ENCODE measurements around the gene UBE2O.

Gene UBE2O

DNA sequence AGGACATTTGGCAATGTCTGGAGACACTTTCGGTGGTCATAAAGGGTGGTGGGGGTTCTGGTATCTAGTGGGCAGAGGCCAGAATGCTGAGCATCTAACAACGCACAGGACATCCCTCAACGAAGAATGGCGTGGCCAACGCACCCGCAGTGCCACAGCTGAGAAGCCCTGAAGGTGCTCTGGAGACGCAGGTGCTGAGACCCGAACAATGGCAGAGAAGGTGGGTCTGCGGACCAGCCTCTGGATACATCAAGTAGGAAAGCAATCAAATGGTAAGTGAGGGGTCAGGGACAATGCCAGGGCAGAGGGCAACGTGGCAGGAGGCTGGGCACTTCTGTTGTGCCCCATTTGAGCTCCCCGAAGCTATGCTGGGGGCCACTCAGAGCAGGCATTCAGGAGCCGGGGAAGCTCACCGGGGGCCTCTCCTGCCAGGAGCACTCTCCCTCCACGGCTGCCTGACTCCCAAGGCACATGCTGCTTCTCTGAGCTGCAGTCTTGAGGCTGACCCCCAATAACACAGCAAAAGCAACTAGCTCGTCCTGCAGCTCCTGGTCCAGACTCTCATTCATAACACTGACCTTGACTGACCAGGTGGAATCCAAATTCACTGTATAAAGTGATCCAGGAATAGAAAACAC, 42.5 kb downstream of the UBE2O start:
- FAIRE-seq = no peak

DNA sequence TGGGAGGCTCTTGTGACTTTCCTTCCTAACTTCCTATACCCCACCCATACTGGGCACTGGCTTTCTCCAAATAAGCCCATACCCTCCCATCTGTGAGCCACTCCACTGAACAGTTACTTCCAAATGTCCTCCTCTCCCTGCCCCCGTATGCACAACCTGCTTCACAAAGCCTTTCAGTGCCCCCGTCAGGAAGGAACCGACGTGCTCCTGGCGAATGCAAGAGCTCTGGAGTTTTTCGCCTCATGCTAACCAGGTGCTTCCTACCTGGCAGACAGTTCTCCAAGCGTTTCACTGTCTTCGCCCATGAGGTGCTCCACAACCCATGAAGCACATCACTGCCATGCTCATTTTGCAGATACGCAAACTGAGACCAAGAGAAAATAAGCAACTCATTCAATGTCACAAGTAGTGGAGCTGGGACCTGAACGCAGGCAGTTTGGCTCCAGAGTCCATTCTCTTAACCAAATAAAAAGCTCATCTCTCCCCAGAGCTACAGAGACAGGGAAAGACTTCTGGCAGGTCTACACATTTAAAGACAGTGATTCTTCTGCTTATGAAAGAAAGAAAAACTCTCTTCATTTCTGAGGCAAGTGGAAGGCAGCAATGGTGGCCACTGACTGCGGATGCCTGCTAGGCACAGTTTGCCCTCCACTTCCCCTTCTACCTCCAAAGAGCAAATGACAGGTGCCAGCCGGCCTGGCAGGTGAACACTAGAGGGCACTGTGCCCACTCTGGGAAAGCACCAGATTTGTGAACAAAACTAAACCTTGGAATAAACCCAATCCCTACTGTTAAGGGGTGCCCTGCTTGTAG, 44.7 kb downstream of the UBE2O start:
- no peak for FAIRE-seq

DNA sequence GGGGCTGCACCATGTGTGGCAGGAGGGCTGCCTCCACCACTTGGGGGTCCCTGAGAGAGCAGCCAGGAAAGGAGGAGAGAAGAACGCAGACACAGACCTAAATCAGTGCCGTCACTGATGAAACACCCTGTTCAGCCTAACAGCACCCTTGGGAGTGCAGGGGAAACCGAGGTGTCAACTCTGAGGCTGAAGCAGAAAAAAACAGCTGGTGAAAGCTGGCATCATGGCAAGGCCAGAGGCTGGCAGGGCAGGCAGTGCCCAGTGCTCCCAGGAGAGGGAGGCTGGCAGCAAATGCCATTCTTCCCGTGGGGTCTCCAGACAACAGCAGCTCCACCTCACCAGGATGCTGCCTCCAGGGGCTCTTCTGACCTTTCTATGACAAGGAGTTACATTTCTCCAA, 45.4 kb downstream of the UBE2O start:
- FAIRE-seq = no peak

DNA sequence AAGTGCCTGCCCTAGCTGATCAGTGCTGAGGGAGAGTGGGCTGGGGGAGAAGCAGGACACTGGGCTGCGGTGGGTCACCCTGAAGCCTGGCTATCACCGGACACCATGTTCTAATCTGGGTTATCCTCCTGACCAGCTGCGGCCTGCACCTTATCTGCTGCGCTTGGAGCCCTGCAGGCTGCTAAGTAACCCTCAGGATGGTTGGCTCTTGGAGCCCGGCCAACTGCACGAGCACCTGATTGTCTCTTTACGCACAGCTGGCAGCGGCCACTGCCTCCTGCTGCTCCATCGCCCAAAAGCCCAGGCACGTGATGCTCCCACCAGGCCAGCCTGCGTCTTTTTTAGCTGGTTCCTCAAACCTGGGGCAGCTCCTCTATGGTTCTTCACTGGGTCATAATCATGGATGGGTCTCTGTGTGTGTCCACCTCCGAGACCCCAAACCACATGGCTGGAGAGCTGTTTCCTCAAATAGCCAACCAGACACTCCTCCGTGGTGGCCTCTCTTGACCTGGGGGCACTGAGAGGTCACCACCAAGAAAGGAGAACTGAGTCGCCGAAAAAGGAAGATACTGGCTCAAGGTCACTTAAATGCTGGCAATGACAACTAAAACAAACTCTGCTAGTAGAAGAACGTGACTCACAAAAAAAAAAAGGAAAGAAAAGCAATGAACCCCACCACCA, 46.8 kb downstream of the UBE2O start:
- no peak for FAIRE-seq

DNA sequence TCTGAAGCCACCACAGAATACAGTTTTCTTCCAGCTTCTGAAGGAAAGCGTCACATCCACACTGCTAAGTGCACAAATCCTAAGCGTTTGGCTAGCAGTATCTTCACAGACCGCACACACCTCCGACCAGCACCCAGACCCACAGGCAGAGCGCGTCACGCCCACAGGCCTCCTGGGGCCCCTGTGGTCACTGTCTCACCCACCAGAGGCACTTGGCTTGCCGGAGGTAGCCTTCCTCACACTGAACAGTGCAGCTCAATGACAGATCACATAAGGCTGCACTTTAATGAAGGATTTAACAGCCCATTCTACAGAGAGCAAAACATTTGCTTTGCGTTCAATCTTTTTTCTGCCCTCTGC, 47.4 kb downstream of the UBE2O start:
- FAIRE-seq = no peak

DNA sequence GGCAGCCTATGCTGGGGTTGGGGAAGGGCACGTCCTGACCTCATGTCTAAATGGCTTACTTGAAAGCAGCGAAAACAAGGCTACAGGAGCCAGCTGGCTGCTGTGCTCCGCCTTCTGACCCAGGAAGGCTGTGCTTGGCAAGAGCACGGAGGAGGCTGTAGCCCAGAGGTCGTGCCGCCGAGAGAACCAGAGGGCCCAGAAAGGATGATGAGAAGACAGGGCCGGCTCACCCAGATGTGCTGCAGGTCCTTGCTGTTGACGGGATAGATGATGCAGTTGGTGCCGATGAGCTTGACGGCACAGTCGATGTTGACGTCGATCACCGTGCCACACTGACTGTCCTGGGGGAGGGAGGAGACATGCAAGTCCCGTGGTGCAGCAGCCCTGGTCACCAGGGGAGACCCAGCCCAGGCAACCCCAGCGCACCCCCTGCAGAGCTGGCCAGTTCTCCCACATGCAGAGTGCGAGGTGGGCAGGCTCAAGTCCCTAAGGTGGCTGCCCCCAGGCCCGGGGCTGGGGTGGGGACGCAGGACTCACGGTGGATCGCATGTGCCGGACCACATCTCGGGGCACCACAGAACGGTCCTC, 47.9 kb downstream of the UBE2O start:
- FAIRE-seq = no peak

DNA sequence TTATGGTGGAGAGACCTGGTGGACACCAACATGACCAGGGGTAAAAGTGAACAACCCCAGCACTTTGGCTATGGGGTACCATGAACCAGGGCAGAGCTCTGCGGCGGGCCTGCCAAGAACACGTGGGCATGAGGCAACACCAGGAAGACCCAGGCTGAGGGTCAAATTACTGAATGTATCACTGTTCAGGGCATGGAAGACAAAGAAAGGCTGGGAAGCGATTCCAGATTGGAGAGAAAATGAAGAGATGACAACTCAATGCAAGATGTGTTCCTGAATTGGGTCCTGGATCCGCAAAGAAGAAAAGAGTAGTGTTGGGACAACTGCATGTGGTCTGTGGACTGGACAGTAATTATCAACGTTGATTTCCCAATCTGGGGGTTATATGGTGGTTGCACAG, 48.7 kb downstream of the UBE2O start:
- FAIRE-seq = no peak

DNA sequence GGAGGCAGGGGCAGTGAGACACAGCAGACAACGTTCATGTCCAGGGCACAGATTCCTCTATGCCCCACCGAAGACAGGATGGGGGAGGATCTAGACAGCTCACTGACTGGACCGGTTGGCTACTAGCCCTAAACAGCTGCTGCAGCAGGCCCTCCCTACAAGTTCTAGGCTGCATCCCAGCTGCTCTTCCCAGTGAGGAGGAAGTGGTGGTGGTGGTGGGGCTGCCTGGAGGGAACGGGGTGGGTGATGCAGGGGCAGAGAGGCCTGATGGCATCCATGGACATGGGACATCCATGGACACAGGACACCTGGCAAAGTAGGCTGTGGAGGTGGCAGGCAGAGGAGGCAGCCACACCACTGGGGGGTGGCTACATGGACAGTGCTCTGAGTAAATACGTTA, 50.2 kb downstream of the UBE2O start:
- no peak for FAIRE-seq

DNA sequence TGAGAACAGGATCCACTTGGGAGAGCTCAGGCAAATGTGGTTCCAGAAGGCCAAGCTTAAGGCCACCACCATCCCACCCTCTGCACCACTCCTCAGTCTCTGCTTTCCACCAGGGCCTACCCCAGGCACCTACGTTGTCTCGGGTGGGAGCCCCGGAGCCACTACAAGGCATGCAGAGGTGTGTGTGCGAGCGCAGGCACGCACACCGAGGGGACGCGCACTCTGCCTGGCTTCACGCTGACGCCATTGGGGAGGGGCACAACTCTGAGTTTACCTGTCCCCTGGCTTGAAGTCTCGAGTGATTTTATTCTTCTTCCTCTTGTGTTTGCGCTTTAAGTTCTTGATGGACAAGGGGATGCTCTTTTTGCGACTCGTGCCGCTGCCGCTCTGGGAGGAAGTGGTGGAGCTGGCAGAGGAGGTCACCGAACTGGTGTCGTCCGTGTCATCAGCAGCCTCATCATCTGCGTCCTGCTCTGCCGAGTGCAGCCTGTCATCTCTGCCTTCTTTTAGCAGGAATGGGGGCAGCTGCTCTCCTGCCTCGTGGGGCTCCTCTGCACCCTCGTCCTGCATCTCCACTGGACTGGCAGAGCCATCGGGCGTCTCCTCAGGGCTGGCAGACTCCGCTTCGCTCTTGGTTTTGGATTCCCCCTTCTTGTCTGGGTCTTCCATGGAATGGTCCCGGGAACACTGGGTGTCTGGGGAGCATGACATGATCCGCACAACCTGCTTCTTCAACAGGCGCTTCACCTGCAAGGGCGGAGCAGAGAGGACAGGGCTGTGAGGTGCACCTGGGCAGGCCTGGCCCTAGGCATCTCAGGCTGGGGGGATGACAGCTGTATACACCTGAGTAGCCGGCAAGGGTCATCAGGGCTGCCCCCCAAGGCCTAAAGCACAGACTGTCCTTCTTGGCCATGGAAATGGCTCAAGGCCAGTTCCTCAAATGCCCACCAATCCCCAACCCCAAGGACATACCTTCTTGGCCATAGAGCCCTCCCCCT, 53.5 kb downstream of the UBE2O start:
- no peak for FAIRE-seq

DNA sequence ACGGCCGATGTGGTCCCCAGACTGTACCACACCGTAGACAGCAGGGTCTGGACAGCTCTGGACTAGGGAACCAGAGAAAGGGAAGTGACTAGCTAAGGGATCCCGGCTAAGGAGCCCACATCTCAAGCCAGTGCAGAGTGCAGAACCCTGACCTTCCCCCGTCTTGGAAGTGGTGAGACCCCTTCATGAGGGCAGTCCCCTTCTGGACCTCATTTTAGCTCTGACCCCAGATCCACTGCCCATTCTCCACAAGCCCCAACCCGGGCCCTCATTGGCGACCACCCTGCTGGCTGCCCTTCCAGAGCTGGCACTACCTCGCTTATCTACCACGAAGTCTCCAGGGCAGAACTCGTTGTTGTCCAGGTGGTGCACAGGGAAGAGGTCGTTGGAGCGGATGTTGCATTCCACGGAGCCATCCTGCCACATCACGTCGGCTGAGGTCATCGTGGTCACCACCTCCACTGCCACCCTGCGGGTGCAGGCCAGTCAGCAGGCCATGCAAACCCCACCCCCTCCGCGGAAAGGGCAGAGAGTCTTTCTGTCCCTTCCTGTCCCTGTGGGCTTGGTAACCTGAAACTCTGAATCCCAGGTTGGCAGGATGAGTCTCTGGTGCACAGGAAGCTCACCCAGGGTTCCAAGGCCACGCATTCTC, 54.3 kb downstream of the UBE2O start:
- FAIRE-seq = no peak

DNA sequence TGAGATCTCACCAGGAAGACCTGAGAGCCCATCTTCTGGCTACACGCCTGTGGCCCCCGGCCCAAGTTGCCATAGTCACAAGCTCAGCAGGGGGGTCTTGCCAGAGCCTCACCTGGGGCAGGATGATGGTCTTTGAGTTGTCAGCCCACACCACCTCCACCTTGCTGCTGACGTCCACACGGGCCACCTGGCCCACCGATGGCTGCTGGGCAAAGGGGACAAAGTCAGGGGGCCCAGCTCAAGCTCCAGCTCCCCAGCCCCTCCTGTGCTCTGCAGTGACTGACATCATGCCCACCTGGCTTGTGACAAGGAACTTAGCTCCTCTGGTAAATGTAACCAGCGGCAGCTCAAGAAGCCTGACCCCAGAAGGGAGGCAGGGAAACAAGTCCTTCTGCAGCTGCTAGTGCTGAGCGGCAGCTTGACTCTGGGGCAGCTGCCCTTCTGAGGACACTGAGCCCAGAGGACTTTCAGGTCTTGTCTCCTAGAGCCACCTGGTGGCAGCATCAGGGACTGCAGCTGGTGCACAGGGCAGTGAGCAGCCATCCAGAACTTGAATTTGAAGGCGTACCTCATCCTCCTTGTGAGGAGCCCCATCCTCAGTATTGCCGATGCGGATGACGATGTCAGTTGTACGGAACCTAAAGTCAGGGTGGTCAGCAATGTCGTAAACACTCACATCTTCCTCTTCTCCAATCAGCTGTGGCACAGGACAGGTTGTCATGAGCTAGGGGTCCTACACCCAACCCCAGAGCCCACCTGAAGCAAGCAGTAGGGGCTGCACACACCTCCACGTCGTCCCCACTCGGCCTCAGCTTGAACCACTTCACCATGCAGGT, 55.0 kb downstream of the UBE2O start:
- no peak for FAIRE-seq

DNA sequence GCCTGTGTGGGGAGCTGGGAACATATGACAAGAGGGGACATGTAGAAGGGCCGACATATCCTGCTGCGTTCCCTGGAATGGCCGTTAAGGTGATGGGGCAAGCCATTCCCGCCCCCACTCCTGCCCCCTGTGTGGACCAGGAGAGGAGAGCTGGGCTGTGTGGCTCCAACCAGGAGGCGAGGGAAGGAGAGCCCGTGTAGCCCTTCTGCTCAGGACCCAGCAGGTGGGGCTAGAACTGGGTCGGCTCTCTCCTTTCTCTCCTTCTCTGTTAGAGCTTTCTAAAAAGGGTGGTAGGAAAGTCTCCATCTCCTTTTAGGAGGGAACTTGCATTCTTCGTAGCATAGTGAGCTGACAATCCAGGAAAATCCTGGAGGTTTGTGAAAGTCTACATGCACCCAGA, 55.8 kb downstream of the UBE2O start:
- no peak for FAIRE-seq

DNA sequence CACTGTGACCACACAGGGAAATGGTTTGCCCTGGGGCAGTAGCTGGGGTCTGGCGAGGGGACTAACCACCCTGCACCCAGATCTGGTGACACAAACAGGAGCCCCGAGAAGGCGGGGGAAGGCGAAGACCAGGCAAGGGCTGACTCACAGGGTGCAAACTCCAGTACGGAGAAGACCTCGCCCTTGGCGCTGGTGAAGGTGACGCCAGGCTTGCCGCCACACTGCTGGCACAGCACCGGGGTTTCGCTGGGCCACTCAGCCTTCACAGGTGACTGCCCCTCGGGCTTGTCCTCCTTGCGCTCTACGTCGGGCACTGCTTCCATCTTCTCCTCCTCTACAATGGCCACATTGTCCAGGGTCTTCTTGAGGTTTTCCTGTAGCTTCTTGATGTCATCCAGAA, 57.0 kb downstream of the UBE2O start:
- FAIRE-seq = no peak

DNA sequence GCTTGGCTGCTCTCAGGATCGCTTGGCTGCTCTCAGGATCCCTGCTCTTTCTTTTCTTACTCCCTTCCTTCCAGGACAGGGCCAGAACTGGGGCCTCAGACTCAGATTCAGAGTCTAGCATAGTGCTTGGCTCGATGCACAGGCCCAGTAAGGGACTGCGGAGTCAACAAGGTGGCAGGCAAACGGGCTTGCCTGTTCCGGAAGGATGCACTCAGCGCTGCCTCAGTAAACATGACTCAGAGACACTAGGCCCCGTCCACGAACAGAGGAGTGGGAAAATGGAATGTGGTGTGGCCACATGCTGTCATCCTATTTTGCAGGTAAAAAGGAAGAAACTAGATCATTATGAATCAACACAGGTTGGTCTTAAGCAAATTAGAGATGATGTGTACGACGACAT, 58.8 kb downstream of the UBE2O start:
- FAIRE-seq = no peak

DNA sequence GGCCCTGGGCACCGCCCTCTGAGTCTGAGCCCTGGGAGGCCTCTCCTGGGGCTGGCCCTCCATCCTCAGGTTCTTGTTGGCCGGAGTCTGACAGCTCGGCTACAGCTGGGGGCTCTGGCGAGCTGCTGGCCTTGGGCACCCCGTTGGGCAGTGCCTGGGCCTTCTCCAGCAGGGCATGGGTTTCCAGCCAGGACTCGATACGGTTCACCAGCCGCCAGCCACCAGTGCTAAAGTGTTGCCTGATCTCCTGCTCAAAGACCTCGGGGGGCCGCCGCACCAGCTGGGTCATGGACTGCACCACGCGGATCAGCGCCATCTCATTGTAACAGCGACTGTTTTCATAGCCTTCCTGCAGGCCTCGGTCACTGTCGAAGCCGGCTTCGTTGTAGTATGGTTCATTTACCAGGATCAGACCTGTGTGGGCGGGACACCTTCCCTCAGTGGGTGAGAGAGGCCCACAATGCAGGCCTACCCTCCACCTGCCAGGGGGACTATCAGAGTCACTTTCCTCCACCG, 61.7 kb downstream of the UBE2O start:
- FAIRE-seq = no peak

DNA sequence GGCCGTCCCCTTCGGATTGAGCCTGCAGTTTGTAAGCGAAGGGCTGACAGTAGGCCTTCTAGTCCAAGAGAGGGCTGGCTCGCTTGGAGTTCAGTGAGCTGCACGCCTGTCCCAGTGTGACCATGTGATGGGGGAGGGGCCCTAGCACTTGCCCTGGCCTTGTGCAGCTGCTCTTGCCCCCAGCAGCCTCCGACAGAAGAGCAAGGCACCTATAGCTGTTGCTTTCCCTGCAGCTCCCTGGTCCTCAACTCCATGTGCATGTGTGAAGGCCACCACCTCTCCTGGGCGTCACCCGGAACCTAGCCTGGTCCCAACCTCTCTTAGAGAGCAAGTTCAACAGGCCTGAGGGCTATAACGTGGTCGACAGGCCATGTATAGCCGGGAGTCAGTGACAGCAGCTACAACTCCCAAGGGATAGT, 62.9 kb downstream of the UBE2O start:
- FAIRE-seq = no peak

DNA sequence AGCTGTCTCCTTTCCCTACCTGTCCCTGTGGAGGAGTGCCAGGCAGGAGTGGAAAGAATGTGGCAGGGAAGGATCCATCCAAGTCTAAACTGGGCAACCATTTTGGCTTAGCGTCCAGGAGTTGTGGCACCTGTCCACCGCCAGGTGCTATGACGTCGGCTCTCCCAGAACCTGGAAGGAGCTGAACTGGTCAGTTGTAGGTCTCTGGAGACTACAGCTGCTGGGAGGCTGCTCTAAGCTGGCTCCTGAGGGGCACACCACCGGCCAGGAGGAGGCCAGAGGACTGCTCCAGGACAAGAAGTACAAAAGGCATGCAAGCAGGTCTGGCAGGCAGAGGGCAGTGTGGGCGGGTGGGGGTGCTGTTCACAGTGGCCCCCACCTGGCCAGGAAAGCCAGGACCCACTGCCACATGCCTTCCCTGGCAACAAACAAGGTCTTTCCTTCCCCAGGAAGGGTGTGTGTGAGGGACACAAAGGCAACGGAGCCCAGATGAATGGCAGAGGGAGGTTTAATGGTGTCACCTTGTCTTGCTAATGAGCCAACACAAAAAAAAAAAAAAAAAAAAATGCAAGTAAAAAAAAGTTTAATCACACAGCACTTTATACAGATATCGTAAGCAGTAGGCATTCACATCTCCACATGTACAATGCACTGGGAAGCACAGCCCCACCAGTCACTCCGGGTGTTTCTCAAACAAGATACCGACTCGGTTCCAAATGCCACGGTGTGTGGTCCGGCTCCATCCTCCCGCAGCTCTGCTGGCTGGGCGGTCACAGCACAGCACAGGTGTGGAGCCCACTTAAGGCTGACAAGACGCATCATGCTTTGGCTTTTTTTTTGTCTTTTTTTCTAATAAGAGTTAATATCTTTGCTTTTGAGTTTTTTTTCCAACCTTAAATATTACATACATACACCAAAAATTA, 63.7 kb downstream of the UBE2O start:
- no peak for FAIRE-seq

DNA sequence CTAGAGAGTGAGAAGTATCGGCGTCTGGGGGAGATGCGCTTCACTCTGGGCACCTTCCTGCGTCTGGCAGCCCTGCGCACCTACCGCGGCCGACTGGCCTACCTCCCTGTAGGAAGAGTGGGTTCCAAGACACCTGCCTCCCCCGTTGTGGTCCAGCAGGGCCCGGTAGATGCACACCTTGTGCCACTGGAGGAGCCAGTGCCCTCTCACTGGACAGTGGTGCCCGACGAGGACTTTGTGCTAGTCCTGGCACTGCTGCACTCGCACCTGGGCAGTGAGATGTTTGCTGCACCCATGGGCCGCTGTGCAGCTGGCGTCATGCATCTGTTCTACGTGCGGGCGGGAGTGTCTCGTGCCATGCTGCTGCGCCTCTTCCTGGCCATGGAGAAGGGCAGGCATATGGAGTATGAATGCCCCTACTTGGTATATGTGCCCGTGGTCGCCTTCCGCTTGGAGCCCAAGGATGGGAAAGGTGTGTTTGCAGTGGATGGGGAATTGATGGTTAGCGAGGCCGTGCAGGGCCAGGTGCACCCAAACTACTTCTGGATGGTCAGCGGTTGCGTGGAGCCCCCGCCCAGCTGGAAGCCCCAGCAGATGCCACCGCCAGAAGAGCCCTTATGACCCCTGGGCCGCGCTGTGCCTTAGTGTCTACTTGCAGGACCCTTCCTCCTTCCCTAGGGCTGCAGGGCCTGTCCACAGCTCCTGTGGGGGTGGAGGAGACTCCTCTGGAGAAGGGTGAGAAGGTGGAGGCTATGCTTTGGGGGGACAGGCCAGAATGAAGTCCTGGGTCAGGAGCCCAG, 65.8 kb downstream of the UBE2O start:
- no peak for FAIRE-seq

Measured in A204.1 (cell line).